ENCODE data around the gene LRCH3.
"Not testable (repeated sequence)": the region's sequence is repeated elsewhere in the genome, so short reads cannot be mapped to it uniquely, and the experiment has no call there.

The LRCH3 gene

GRCh38 chr3:197837282-197837681 lies 46.2 kb downstream of the LRCH3 start:
- DNase-seq: no peak

- DNase-seq: no peak
Observed at GRCh38 chr3:197841789-197842188, 50.7 kb downstream of the LRCH3 start.

GRCh38 chr3:197846491-197846890 lies 55.4 kb downstream of the LRCH3 start:
- DNase-seq: no peak

GRCh38 chr3:197847866-197848401 lies 56.9 kb downstream of the LRCH3 start:
- DNase-seq: no peak

- DNase-seq: peak; percentile 43 to 47
Observed at GRCh38 chr3:197854596-197855343, 63.7 kb downstream of the LRCH3 start.

GRCh38 chr3:197855571-197855970 lies 64.5 kb downstream of the LRCH3 start:
- no peak for DNase-seq

- DNase-seq: no peak
Observed at GRCh38 chr3:197856199-197856816, 65.3 kb downstream of the LRCH3 start.

- no peak for DNase-seq
Observed at GRCh38 chr3:197858133-197858532, 67.1 kb downstream of the LRCH3 start.

GRCh38 chr3:197858598-197858997 lies 67.5 kb downstream of the LRCH3 start:
- no peak for DNase-seq

GRCh38 chr3:197866035-197866434 lies 75.0 kb downstream of the LRCH3 start:
- DNase-seq: no peak

- DNase-seq: no peak
Observed at GRCh38 chr3:197873329-197873728, 82.3 kb downstream of the LRCH3 start.

- no peak for DNase-seq
Observed at GRCh38 chr3:197874064-197874463, 83.0 kb downstream of the LRCH3 start.

GRCh38 chr3:197874653-197875052 lies 83.6 kb downstream of the LRCH3 start:
- DNase-seq: no peak

- no peak for DNase-seq
Observed at GRCh38 chr3:197877902-197878301, 86.8 kb downstream of the LRCH3 start.

GRCh38 chr3:197878427-197878826 lies 87.4 kb downstream of the LRCH3 start:
- DNase-seq: no peak

- DNase-seq: no peak
Observed at GRCh38 chr3:197880491-197881269, 89.6 kb downstream of the LRCH3 start.

- DNase-seq: no peak
Observed at GRCh38 chr3:197881270-197881969, 90.4 kb downstream of the LRCH3 start.

GRCh38 chr3:197881970-197882338 lies 90.9 kb downstream of the LRCH3 start:
- DNase-seq: no peak

GRCh38 chr3:197882586-197882985 lies 91.5 kb downstream of the LRCH3 start:
- no peak for DNase-seq

- no peak for DNase-seq
Observed at GRCh38 chr3:197883541-197883940, 92.5 kb downstream of the LRCH3 start.

- DNase-seq: not testable (repeated sequence)
Observed at GRCh38 chr3:197884330-197884729, 93.3 kb downstream of the LRCH3 start.

GRCh38 chr3:197886052-197886451 lies 95.0 kb downstream of the LRCH3 start:
- not testable (repeated sequence) for DNase-seq
